ENCODE measurements around the gene VEPH1.

VEPH1 gene

GRCh38 chr3:157306502-157306901, 196.7 kb downstream of the VEPH1 start:
- no peak for DNase-seq
- in situ Hi-C loops (cut with HindIII; ENCODE audit: low pct_ligation_motif_present, low pct_unique_long_range_greater_than_20kb, low sequenced_read_pairs) = no loop called here

- in situ Hi-C loops (cut with HindIII; ENCODE audit: low pct_ligation_motif_present, low pct_unique_long_range_greater_than_20kb, low sequenced_read_pairs) = no loop called here
Observed at GRCh38 chr3:157305392-157305791, 197.8 kb downstream of the VEPH1 start.

GRCh38 chr3:157301755-157302154, 201.5 kb downstream of the VEPH1 start:
- DNase-seq = no peak
- in situ Hi-C loops (cut with HindIII; ENCODE audit: low pct_ligation_motif_present, low pct_unique_long_range_greater_than_20kb, low sequenced_read_pairs) = no loop called here

More at GRCh38 chr3:157305392-157305791, 197.8 kb downstream of the VEPH1 start:
- no peak for DNase-seq

- DNase-seq = no peak
- in situ Hi-C loops (cut with HindIII; ENCODE audit: low pct_ligation_motif_present, low pct_unique_long_range_greater_than_20kb, low sequenced_read_pairs) = no loop called here
Observed at GRCh38 chr3:157300981-157301663, 202.1 kb downstream of the VEPH1 start.

GRCh38 chr3:157300094-157300493, 203.1 kb downstream of the VEPH1 start:
- in situ Hi-C loops (cut with HindIII; ENCODE audit: low pct_ligation_motif_present, low pct_unique_long_range_greater_than_20kb, low sequenced_read_pairs) = no loop called here
- DNase-seq = no peak

GRCh38 chr3:157297328-157297915, 205.8 kb downstream of the VEPH1 start:
- no peak for DNase-seq
- in situ Hi-C loops (cut with HindIII; ENCODE audit: low pct_ligation_motif_present, low pct_unique_long_range_greater_than_20kb, low sequenced_read_pairs) = no loop called here

GRCh38 chr3:157294953-157295352, 208.3 kb downstream of the VEPH1 start:
- in situ Hi-C loops (cut with HindIII; ENCODE audit: low pct_ligation_motif_present, low pct_unique_long_range_greater_than_20kb, low sequenced_read_pairs) = no loop called here
- DNase-seq = no peak

- in situ Hi-C loops (cut with HindIII; ENCODE audit: low pct_ligation_motif_present, low pct_unique_long_range_greater_than_20kb, low sequenced_read_pairs) = no loop called here
- DNase-seq = no peak
Observed at GRCh38 chr3:157294491-157294890, 208.7 kb downstream of the VEPH1 start.

- no peak for DNase-seq
- in situ Hi-C loops (cut with HindIII; ENCODE audit: low pct_ligation_motif_present, low pct_unique_long_range_greater_than_20kb, low sequenced_read_pairs) = no loop called here
Observed at GRCh38 chr3:157290766-157291165, 212.4 kb downstream of the VEPH1 start.

- no peak for DNase-seq
- in situ Hi-C loops (cut with HindIII; ENCODE audit: low pct_ligation_motif_present, low pct_unique_long_range_greater_than_20kb, low sequenced_read_pairs) = no loop called here
Observed at GRCh38 chr3:157285966-157286365, 217.2 kb downstream of the VEPH1 start.

- DNase-seq = no peak
- in situ Hi-C loops (cut with HindIII; ENCODE audit: low pct_ligation_motif_present, low pct_unique_long_range_greater_than_20kb, low sequenced_read_pairs) = no loop called here
Observed at GRCh38 chr3:157285141-157285540, 218.1 kb downstream of the VEPH1 start.

- DNase-seq = no peak
- in situ Hi-C loops (cut with HindIII; ENCODE audit: low pct_ligation_motif_present, low pct_unique_long_range_greater_than_20kb, low sequenced_read_pairs) = no loop called here
Observed at GRCh38 chr3:157284688-157285087, 218.5 kb downstream of the VEPH1 start.

- in situ Hi-C loops (cut with HindIII; ENCODE audit: low pct_ligation_motif_present, low pct_unique_long_range_greater_than_20kb, low sequenced_read_pairs) = no loop called here
- no peak for DNase-seq
Observed at GRCh38 chr3:157282261-157283191, 220.7 kb downstream of the VEPH1 start.

- in situ Hi-C loops (cut with HindIII; ENCODE audit: low pct_ligation_motif_present, low pct_unique_long_range_greater_than_20kb, low sequenced_read_pairs) = no loop called here
Observed at GRCh38 chr3:157280786-157281185, 222.4 kb downstream of the VEPH1 start.

GRCh38 chr3:157280354-157280753, 222.9 kb downstream of the VEPH1 start:
- DNase-seq = no peak
- in situ Hi-C loops (cut with HindIII; ENCODE audit: low pct_ligation_motif_present, low pct_unique_long_range_greater_than_20kb, low sequenced_read_pairs) = no loop called here

More at GRCh38 chr3:157280786-157281185, 222.4 kb downstream of the VEPH1 start:
- DNase-seq = no peak

- in situ Hi-C loops (cut with HindIII; ENCODE audit: low pct_ligation_motif_present, low pct_unique_long_range_greater_than_20kb, low sequenced_read_pairs) = no loop called here
- no peak for DNase-seq
Observed at GRCh38 chr3:157279237-157279636, 224.0 kb downstream of the VEPH1 start.

- in situ Hi-C loops (cut with HindIII; ENCODE audit: low pct_ligation_motif_present, low pct_unique_long_range_greater_than_20kb, low sequenced_read_pairs) = no loop called here
- DNase-seq = no peak
Observed at GRCh38 chr3:157276801-157277200, 226.4 kb downstream of the VEPH1 start.

- DNase-seq = no peak
- in situ Hi-C loops (cut with HindIII; ENCODE audit: low pct_ligation_motif_present, low pct_unique_long_range_greater_than_20kb, low sequenced_read_pairs) = no loop called here
Observed at GRCh38 chr3:157275832-157276231, 227.4 kb downstream of the VEPH1 start.

GRCh38 chr3:157274644-157275137, 228.5 kb downstream of the VEPH1 start:
- in situ Hi-C loops (cut with HindIII; ENCODE audit: low pct_ligation_motif_present, low pct_unique_long_range_greater_than_20kb, low sequenced_read_pairs) = no loop called here

More at GRCh38 chr3:157274644-157275137, 228.5 kb downstream of the VEPH1 start:
- no peak for DNase-seq
